IMR-90 (cell line): ENCODE results near the gene TTBK2. TPM values are rescaled to one million over a fixed set of nuclear protein-coding genes. Genes with fewer than 3 reads are reported as not detected.

Experiments used
- ATAC-seq: fragments of 200-7000 bp; cut with Tn5 transposase; 2 replicates; pipeline ENCODE4 v1.9.1; 2020; ENCODE audit warnings: low read depth, mild to moderate bottlenecking, moderate library complexity
- BruUV-seq: library from RNA; stranded (reverse); fragments of 400-500 nt; replicated peaks from 2 replicates; lab custom pipeline; 2021; lab: Mats Ljungman, UMichigan
- CTCF ChIA-PET: fragments of 300-600 bp; formaldehyde crosslinking; extraction: SDS; loops from one replicate; lab custom pipeline; 2021; ENCODE audit warnings: antibody characterized with exemption; lab: Yijun Ruan, JAX
- POLR2A ChIA-PET: fragments of 300-600 bp; sonication (Branson Sonifier 250); formaldehyde crosslinking; loops from one replicate; lab custom pipeline; 2022; ENCODE audit warnings: antibody characterized with exemption; ENCODE audit not compliant: unreplicated experiment; lab: Charles Lee
- DNase-seq: peaks from one replicate; pipeline ENCODE4 v3.0.0; 2013
- H2AFZ ChIP-seq: replicated peaks from 2 replicates; pipeline ENCODE3; 2013; ENCODE audit warnings: low read length, mild to moderate bottlenecking; ENCODE audit not compliant: poor library complexity
- H2AK5ac ChIP-seq: 2 replicates; pipeline ENCODE4 v1.6.1; 2013; ENCODE audit warnings: low read depth, low read length, inconsistent platforms
- H2AK9ac ChIP-seq: replicated peaks from 2 replicates; pipeline ENCODE3; 2013; ENCODE audit warnings: mild to moderate bottlenecking, low read depth, low read length, moderate library complexity; ENCODE audit not compliant: poor library complexity
- H2BK120ac ChIP-seq: 2 replicates; pipeline ENCODE4 v1.6.1; 2013; ENCODE audit warnings: low read depth, low read length, inconsistent platforms
- H2BK15ac ChIP-seq: 3 replicates; pipeline ENCODE4 v1.6.1; 2013; ENCODE audit warnings: low read depth, low read length, inconsistent platforms
- H2BK20ac ChIP-seq: 2 replicates; pipeline ENCODE4 v1.6.1; 2013; ENCODE audit warnings: low read depth, mild to moderate bottlenecking, inconsistent platforms, low read length, moderate library complexity
- H2BK5ac ChIP-seq: 2 replicates; pipeline ENCODE4 v1.6.1; 2013; ENCODE audit warnings: mild to moderate bottlenecking, low read depth, low read length, inconsistent platforms; ENCODE audit not compliant: poor library complexity, severe bottlenecking
- H3K14ac ChIP-seq: replicated peaks from 2 replicates; pipeline ENCODE4 v1.6.1; 2013; ENCODE audit warnings: low read depth, low read length, inconsistent platforms
- H3K18ac ChIP-seq: 2 replicates; pipeline ENCODE4 v1.6.1; 2013; ENCODE audit warnings: low read depth, low read length, control low read depth
- H3K23ac ChIP-seq: 2 replicates; pipeline ENCODE4 v1.6.1; 2013; ENCODE audit warnings: low read depth, low read length, inconsistent platforms
- H3K27ac ChIP-seq: 2 replicates; pipeline ENCODE4 v1.5.1; 2013; ENCODE audit warnings: mild to moderate bottlenecking, control low read depth, low read length; ENCODE audit not compliant: insufficient read depth
- H3K27me3 ChIP-seq: 2 replicates; pipeline ENCODE4 v1.6.1; 2013; ENCODE audit warnings: low read length; ENCODE audit not compliant: control insufficient read depth, insufficient read depth
- H3K36me3 ChIP-seq: 2 replicates; pipeline ENCODE4 v1.6.1; 2013; ENCODE audit warnings: low read length, mixed read lengths; ENCODE audit not compliant: control insufficient read depth, insufficient read depth
- H3K4ac ChIP-seq: 2 replicates; pipeline ENCODE4 v1.6.1; 2013; ENCODE audit warnings: low read depth, low read length, inconsistent platforms
- H3K4me1 ChIP-seq: 2 replicates; pipeline ENCODE4 v1.6.1; 2013; ENCODE audit warnings: low read length, mixed read lengths; ENCODE audit not compliant: control insufficient read depth, insufficient read depth
- H3K4me2 ChIP-seq: 2 replicates; pipeline ENCODE4 v1.6.1; 2013; ENCODE audit warnings: low read depth, mild to moderate bottlenecking, control low read depth, low read length, moderate library complexity
- H3K4me3 ChIP-seq: 2 replicates; pipeline ENCODE4 v1.5.1; 2013; ENCODE audit warnings: low read depth, mild to moderate bottlenecking, control low read depth, low read length, moderate library complexity; ENCODE audit not compliant: insufficient read depth
- H3K56ac ChIP-seq: 2 replicates; pipeline ENCODE4 v1.6.1; 2013; ENCODE audit warnings: low read length, inconsistent platforms; ENCODE audit not compliant: insufficient read depth; ENCODE audit errors: extremely low read depth
- H3K79me1 ChIP-seq, 2 experiments: 2 replicates each; pipeline ENCODE4 v1.6.1; 2013; ENCODE audit warnings: low read length in 2 of 2, inconsistent platforms in 1 of 2, low read depth in 1 of 2
- H3K9ac ChIP-seq: 2 replicates; pipeline ENCODE4 v1.6.1; 2013; ENCODE audit warnings: low read depth, low read length, control low read depth
- H3K9me1 ChIP-seq: 2 replicates; pipeline ENCODE4 v1.6.1; 2013; ENCODE audit warnings: low read length, inconsistent platforms; ENCODE audit not compliant: insufficient read depth
- H3K9me3 ChIP-seq: 2 replicates; pipeline ENCODE4 v1.6.1; 2013; ENCODE audit warnings: low read length; ENCODE audit not compliant: control insufficient read depth, insufficient read depth
- H4K20me1 ChIP-seq: 2 replicates; pipeline ENCODE4 v1.6.1; 2013; ENCODE audit warnings: low read length, inconsistent platforms; ENCODE audit not compliant: insufficient read depth
- H4K5ac ChIP-seq: 2 replicates; pipeline ENCODE4 v1.6.1; 2013; ENCODE audit warnings: mild to moderate bottlenecking, low read depth, low read length, control low read depth
- H4K8ac ChIP-seq, 2 experiments: 2 replicates each; pipeline ENCODE4 v1.6.1; 2013; ENCODE audit warnings: low read depth in 2 of 2, low read length in 2 of 2, control low read depth in 1 of 2, inconsistent platforms in 1 of 2
- H4K91ac ChIP-seq: 2 replicates; pipeline ENCODE4 v1.6.1; 2013; ENCODE audit warnings: low read depth, low read length, inconsistent platforms; ENCODE audit not compliant: insufficient read depth
- BHLHE40 ChIP-seq: fragments of 150-350 bp; IDR thresholded peaks from 2 replicates; pipeline ENCODE4 v1.6.1; 2016; ENCODE audit warnings: mild to moderate bottlenecking, low read depth, low read length
- CEBPB ChIP-seq: IDR thresholded peaks from 2 replicates; pipeline ENCODE4 v1.6.1; 2012; ENCODE audit warnings: low read depth, low read length, improper control_type of control experiment
- CHD1 ChIP-seq: IDR thresholded peaks from 2 replicates; pipeline ENCODE4 v1.6.1; 2012; ENCODE audit warnings: low read depth, low read length, improper control_type of control experiment
- CTCF ChIP-seq: conservative IDR thresholded peaks from 2 replicates; pipeline ENCODE4 v1.5.1; 2012; ENCODE audit warnings: mild to moderate bottlenecking, low read depth, low read length, improper control_type of control experiment
- ELK1 ChIP-seq: fragments of 150-350 bp; IDR thresholded peaks from 2 replicates; pipeline ENCODE4 v1.6.1; 2016; ENCODE audit warnings: low read depth, mild to moderate bottlenecking, low read length, moderate library complexity, borderline replicate concordance
- MAFK ChIP-seq: IDR thresholded peaks from 2 replicates; pipeline ENCODE4 v1.6.1; 2012; ENCODE audit warnings: low read depth, low read length, improper control_type of control experiment
- MAZ ChIP-seq: IDR thresholded peaks from 2 replicates; pipeline ENCODE4 v1.6.1; 2012; ENCODE audit warnings: low read depth, mild to moderate bottlenecking, low read length, improper control_type of control experiment, moderate library complexity, borderline replicate concordance
- MXI1 ChIP-seq: IDR thresholded peaks from 2 replicates; pipeline ENCODE4 v1.6.1; 2012; ENCODE audit warnings: low read depth, mild to moderate bottlenecking, low read length, moderate library complexity, borderline replicate concordance
- NFE2L2 ChIP-seq: fragments of 150-350 bp; IDR thresholded peaks from 2 replicates; pipeline ENCODE4 v1.6.1; 2016; ENCODE audit warnings: low read depth, mild to moderate bottlenecking, low read length
- POLR2A ChIP-seq: IDR thresholded peaks from 2 replicates; pipeline ENCODE4 v1.6.1; 2012; ENCODE audit warnings: mild to moderate bottlenecking, low read depth, low read length
- RAD21 ChIP-seq: IDR thresholded peaks from 2 replicates; pipeline ENCODE4 v1.6.1; 2012; ENCODE audit warnings: low read length, improper control_type of control experiment
- RCOR1 ChIP-seq: IDR thresholded peaks from 2 replicates; pipeline ENCODE4 v1.6.1; 2012; ENCODE audit warnings: mild to moderate bottlenecking, low read length, improper control_type of control experiment; ENCODE audit not compliant: insufficient replicate concordance
- RFX5 ChIP-seq: IDR thresholded peaks from 2 replicates; pipeline ENCODE4 v1.8.0; 2012; ENCODE audit warnings: low read depth, mild to moderate bottlenecking, low read length, moderate library complexity
- SMC3 ChIP-seq: fragments of 150-350 bp; IDR thresholded peaks from 2 replicates; pipeline ENCODE4 v1.6.1; 2016; ENCODE audit warnings: low read depth, mild to moderate bottlenecking, antibody characterized with exemption, low read length, moderate library complexity
- WGBS, 2 experiments: methylation state at CpG; one replicate each; pipeline versions ENCODE4 v1.1.5 to v1.1.7; 2013; ENCODE audit warnings: missing lambda C conversion rate in 2 of 2; ENCODE audit not compliant: insufficient read length in 1 of 2; ENCODE audit errors: extremely low coverage in 2 of 2; 5-methylcytosine and 5-hydroxymethylcytosine counted together
- dilution Hi-C: fragments of 300-500 bp; cut with HindIII; formaldehyde crosslinking; loops from one replicate; pipeline ENCODE4 v1.14.3; 2018; ENCODE audit warnings: low sequenced_read_pairs; ENCODE audit not compliant: unreplicated experiment
- in situ Hi-C: fragments of 300-500 bp; cut with MboI; formaldehyde crosslinking; loops from 3 replicates; pipeline ENCODE4 v1.14.3; 2019; ENCODE audit warnings: low sequenced_read_pairs, inconsistent platforms, mixed read lengths
- intact Hi-C: fragments of 100-400 bp; cut with micrococcal nuclease; formaldehyde crosslinking; loops from 2 replicates; pipeline ENCODE4 v1.10.0; 2022
- polyA plus RNA-seq, 3 experiments: library from polyadenylated mRNA; depleted of rRNA; stranded (reverse); fragments of >200 nt; gene quantifications; 2 replicates each; pipeline ENCODE4 v1.2.3, GENCODE V29; 2012; ENCODE audit warnings: low replicate concordance in 1 of 3
- total RNA-seq: library from RNA; depleted of rRNA; stranded (reverse); fragments of >200 nt; gene quantifications from 2 replicates; pipeline ENCODE4 v1.2.3, GENCODE V29; 2012

Gene TTBK2
- total and polyA plus RNA-seq, 2 of the 4 experiments (the other 2 are of a cell fraction) = 2.4 to 3.2 TPM

GRCh38 chr15:42933886-42934667, 13.5 kb upstream of the TTBK2 start:
- WGBS, 2 experiments = no CpG with 5 or more reads among the region's 7 CpGs
- H4K5ac ChIP-seq = no peak overlapping the region
- DNase-seq = peak; percentile 53
- H2BK15ac ChIP-seq = no peak overlapping the region
- H3K9ac ChIP-seq = no peak overlapping the region
- H3K4ac ChIP-seq = no peak overlapping the region
- in situ Hi-C loops (no loop called here), dilution Hi-C loops (no loop called here), intact Hi-C loops (no loop called here)
- no peak overlapping the region for H2BK20ac ChIP-seq
- H2BK120ac ChIP-seq = no peak overlapping the region
- no peak overlapping the region for H4K8ac ChIP-seq
- no TSS peak for BruUV-seq
- no peak overlapping the region for H3K23ac ChIP-seq
- H3K18ac ChIP-seq = no peak overlapping the region
- no peak overlapping the region for H2AFZ ChIP-seq
- H3K36me3 ChIP-seq = no peaks in the 10 kb centered on the region
- ChIA-PET POLR2A (no interaction called here), CTCF (no interaction called here)
- H3K9me1 ChIP-seq = 0 out of 2 replicates have a peak, but pooled peaks cover 2% of the 10 kb centered on the region
- H3K9me3 ChIP-seq = no peaks in the 10 kb centered on the region
- H3K14ac ChIP-seq = no peak overlapping the region
- no peaks in the 10 kb centered on the region for H3K79me1 ChIP-seq
- no peak overlapping the region for H2BK5ac ChIP-seq
- H3K56ac ChIP-seq = no peak overlapping the region
- TF ChIP-seq ELK1 (no peak), RCOR1 (no peak), MAZ (no peak), CHD1 (no peak), NFE2L2 (no peak), MXI1 (no peak), CEBPB (no peak), CTCF (no peak), MAFK (no peak), RFX5 (no peak), RAD21 (no peak), SMC3 (no peak), BHLHE40 (no peak), POLR2A (no peak)
- no peak overlapping the region for H3K4me3 ChIP-seq
- no peak overlapping the region for H2AK5ac ChIP-seq
- H2AK9ac ChIP-seq = no peak overlapping the region
- no peak overlapping the region for H4K91ac ChIP-seq
- no peak overlapping the region for H3K4me2 ChIP-seq
- ATAC-seq = no peak; the same call in 1 of the 2 replicates
- H4K20me1 ChIP-seq = no peaks in the 10 kb centered on the region
- no peaks in the 10 kb centered on the region for H3K4me1 ChIP-seq
- H3K27ac ChIP-seq = no peak overlapping the region
- no peaks in the 10 kb centered on the region for H3K27me3 ChIP-seq
